T-helper 2 cell treated with Interferon-gamma antibody and Interleukin-4, amounts not matched to agents 5 μg/mL and 100 μg/mL, for 36 hours (primary cell): ENCODE data around the gene WASF2.

Source experiments
- DNase-seq: peaks from one replicate; pipeline ENCODE4 v3.0.0; 2021; ENCODE audit warnings: low spot score
- H3K27ac Mint-ChIP-seq: one replicate; pipeline ENCODE4 v1.8.0; 2021; ENCODE audit warnings: mild to moderate bottlenecking, mixed read lengths
- H3K27me3 Mint-ChIP-seq: one replicate; pipeline ENCODE4 v1.8.0; 2021; ENCODE audit warnings: low read depth, mixed read lengths
- H3K36me3 Mint-ChIP-seq: one replicate; pipeline ENCODE4 v1.8.0; 2021; ENCODE audit warnings: low read depth, mixed read lengths
- H3K4me1 Mint-ChIP-seq: one replicate; pipeline ENCODE4 v1.8.0; 2021; ENCODE audit warnings: low read depth, mixed read lengths
- H3K4me3 Mint-ChIP-seq: one replicate; pipeline ENCODE4 v1.8.0; 2022; ENCODE audit warnings: mild to moderate bottlenecking, moderate library complexity, mixed read lengths
- H3K9me3 Mint-ChIP-seq: one replicate; pipeline ENCODE4 v1.8.0; 2021; ENCODE audit warnings: mixed read lengths

The WASF2 gene

GRCh38 chr1:27526569-27527222 is 36.7 kb upstream of the WASF2 start:
- H3K27me3 Mint-ChIP-seq: no peaks in the 10 kb centered on the region
- H3K27ac Mint-ChIP-seq: peak overlapping the region; percentile 70
- peaks cover 52% of the 10 kb centered on the region for H3K4me1 Mint-ChIP-seq
- no peaks in the 10 kb centered on the region for H3K9me3 Mint-ChIP-seq
- H3K36me3 Mint-ChIP-seq: peaks cover 12% of the 10 kb centered on the region
- peak; percentile 55 for DNase-seq
- H3K4me3 Mint-ChIP-seq: peak overlapping the region; percentile 81

GRCh38 chr1:27525296-27526272 is 35.6 kb upstream of the WASF2 start:
- H3K4me1 Mint-ChIP-seq: peaks cover 61% of the 10 kb centered on the region
- H3K9me3 Mint-ChIP-seq: no peaks in the 10 kb centered on the region

DNA sequence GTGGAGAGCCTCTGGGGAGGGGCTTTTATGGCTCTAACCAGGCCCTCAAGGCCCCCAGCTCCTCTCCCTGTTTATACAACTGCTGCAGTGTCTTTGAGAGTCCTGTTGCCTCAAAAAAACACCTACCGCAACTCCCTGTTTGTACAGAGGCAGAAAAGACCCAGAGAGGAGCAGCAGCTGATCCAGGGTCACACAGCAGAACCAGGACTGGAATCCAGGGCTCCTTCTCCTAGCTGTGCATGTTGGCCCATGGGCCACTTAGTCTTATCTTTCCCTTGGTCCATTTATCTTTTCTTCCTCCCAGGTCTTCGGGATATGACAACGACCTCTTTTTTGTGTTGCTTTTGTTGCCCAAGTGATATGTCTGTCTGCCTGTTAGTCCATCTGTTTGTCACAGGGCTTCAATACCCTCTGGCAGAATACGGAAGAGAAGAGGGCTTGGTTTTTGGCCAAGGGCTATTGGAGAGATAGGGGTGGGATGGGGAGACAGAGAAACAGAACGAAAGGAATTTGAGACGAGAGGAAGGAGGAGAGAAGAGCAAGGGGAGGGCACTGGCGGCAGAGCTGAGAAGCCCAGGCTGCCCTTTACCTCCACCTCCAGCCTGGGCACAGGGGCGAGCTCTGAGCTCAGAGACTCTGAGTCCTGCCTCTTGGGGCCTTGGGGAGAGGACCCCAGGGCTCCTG is 33.5 kb upstream of the WASF2 start:
- Mint-ChIP-seq H3K36me3 (peaks cover 9% of the 10 kb centered on the region), H3K27ac (peak overlapping the region; percentile 98), H3K9me3 (no peaks in the 10 kb centered on the region), H3K4me3 (peak overlapping the region; percentile 95), H3K4me1 (peaks cover 64% of the 10 kb centered on the region), H3K27me3 (no peaks in the 10 kb centered on the region)
- DNase-seq: no peak

More at GRCh38 chr1:27525296-27526272, 35.6 kb upstream of the WASF2 start:
- H3K27ac Mint-ChIP-seq: peak overlapping the region; percentile 70
- H3K27me3 Mint-ChIP-seq: no peaks in the 10 kb centered on the region
- DNase-seq: peak; percentile 66
- peaks cover 12% of the 10 kb centered on the region for H3K36me3 Mint-ChIP-seq
- peak overlapping the region; percentile 81 for H3K4me3 Mint-ChIP-seq

DNA sequence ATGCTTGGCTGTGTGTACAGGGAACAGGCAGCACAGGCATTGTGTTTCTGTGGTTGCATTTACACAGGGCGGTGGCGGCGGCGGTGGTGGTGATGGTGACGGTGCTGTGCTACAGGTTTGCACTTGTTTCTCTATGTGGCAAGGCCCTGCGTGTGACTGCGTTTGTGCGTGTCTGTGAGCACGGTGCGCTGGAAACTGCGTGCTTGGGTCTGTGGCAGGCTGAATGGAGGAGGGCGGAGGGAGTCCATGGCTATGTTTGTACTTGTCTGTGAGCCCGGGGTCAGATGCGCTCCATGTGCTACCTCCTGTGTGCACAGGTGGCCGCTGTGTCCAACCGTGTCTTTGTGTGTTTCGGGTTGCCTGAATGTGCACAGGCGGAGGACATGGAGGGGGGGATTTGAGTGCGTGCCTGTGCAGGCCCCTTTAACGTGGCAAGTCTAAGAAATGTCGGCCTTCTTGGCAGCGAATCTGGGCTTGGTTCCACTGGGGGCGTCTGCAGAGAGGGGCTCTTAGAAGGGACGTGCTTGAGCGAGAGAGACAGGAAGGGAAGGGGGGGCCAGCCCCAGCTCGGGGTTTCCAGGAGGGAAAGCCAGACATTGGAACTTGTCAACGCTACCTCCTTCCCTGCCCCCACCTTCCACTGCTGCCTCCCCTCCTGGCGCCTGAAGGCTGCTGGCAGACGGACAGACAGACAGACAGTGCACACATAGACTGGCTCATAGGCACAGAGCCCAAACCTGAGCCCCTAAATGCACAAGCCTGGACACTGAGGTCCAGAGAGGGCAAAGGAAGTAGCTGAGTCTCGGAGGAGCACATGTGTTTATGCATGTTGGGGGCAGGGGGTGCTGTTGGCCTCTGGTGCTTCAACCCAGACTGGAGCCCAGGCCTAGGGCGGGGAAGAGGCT is 32.7 kb upstream of the WASF2 start:
- Mint-ChIP-seq H3K4me1 (peaks cover 66% of the 10 kb centered on the region), H3K36me3 (peaks cover 7% of the 10 kb centered on the region), H3K9me3 (no peaks in the 10 kb centered on the region), H3K27ac (peak overlapping the region; percentile 98), H3K27me3 (no peaks in the 10 kb centered on the region), H3K4me3 (peak overlapping the region; percentile 95)
- DNase-seq: peak; percentile 68

DNA sequence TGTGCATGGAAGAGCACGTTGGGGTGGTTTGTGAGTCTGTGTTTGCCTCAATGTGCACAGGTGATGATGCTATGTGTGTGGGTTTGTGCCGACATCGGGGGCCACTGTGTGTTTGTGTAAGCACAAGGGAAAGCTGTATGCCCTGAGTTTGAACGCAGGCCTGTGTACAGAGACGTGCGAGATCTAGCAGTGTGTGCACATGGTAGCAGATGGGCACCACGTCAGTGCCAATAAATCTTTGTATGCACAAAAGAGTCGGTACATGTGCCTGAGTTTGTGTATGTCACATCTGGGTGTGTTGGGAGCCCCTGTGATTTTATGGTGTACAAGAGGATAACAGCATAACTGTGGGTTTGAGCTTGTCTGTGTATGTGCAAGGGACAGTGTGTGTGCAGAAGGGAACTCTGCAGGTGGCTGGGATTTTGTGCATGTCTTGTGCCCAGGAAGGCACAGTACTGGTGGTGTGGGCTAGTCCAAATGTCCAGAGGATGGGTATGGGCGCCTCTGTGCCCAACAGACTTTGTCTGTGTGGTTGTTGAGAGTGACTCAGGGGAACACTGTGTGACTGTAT is 32.0 kb upstream of the WASF2 start:
- peaks cover 7% of the 10 kb centered on the region for H3K36me3 Mint-ChIP-seq
- no peak for DNase-seq
- H3K4me3 Mint-ChIP-seq: peak overlapping the region; percentile 95
- H3K27ac Mint-ChIP-seq: peak overlapping the region; percentile 98
- H3K4me1 Mint-ChIP-seq: peaks cover 69% of the 10 kb centered on the region
- H3K27me3 Mint-ChIP-seq: no peaks in the 10 kb centered on the region
- H3K9me3 Mint-ChIP-seq: no peaks in the 10 kb centered on the region

- H3K27ac Mint-ChIP-seq: peak overlapping the region; percentile 98
- H3K4me1 Mint-ChIP-seq: peaks cover 64% of the 10 kb centered on the region
- H3K4me3 Mint-ChIP-seq: peak overlapping the region; percentile 95
- H3K9me3 Mint-ChIP-seq: no peaks in the 10 kb centered on the region
- peak; percentile 29 for DNase-seq
- no peaks in the 10 kb centered on the region for H3K27me3 Mint-ChIP-seq
- H3K36me3 Mint-ChIP-seq: peaks cover 3% of the 10 kb centered on the region
These were observed 31.4 kb upstream of the WASF2 start for GRCh38 chr1:27521336-27521831.

- DNase-seq: no peak
- Mint-ChIP-seq H3K27ac (peak overlapping the region; percentile 50), H3K4me1 (peaks cover 58% of the 10 kb centered on the region), H3K27me3 (no peaks in the 10 kb centered on the region), H3K36me3 (no peaks in the 10 kb centered on the region), H3K9me3 (no peaks in the 10 kb centered on the region), H3K4me3 (peak overlapping the region; percentile 40)
These were observed 30.7 kb upstream of the WASF2 start for GRCh38 chr1:27520651-27521050.

DNA sequence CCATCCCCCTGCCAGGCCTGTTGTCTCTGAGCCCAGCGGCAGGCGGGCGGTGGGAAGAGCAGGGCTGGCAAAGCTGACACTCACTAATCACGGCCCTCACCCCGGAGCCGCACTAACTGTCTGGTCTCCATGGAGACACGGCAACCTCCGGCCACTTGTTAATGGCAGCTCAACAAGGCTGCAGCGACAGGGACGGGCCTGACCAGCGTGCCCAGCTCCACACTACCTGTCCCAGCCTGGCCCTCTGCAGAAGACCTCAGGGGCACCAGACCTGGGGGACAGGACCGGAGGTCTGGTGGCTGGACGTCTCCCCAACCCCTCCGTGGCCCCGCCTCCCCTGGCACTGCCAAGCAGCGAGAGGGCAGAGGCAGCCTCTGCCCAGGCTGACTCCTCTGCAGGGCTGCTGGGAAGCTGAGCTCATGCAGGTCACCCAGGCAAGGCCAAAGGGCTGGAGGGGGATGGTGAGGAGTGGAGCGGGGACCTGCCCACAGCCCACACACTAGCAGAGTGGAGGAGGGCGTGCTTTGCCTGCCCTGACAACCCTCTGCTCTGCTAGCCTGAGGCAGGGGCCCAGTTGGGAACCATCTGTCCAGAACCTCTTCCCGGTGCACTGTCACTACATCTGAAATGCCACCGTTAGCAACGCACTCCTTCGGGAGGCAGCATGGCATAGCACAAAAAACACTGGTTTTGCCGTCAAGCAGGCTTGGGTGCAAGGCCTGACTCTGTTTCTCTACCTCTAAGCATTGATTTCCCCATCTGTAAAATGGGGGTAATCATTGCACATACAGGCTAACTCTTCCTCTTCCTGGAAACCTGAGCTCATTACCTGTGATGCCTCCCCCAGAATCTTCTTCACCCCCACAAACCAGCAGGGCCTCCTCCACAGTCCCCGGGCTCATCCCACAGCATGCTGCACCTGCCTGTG is 29.6 kb upstream of the WASF2 start:
- no peaks in the 10 kb centered on the region for H3K27me3 Mint-ChIP-seq
- DNase-seq: no peak
- no peaks in the 10 kb centered on the region for H3K9me3 Mint-ChIP-seq
- H3K27ac Mint-ChIP-seq: no peak overlapping the region
- peaks cover 51% of the 10 kb centered on the region for H3K4me1 Mint-ChIP-seq
- no peak overlapping the region for H3K4me3 Mint-ChIP-seq
- no peaks in the 10 kb centered on the region for H3K36me3 Mint-ChIP-seq

- Mint-ChIP-seq H3K9me3 (no peaks in the 10 kb centered on the region), H3K36me3 (no peaks in the 10 kb centered on the region), H3K4me3 (no peak overlapping the region), H3K27me3 (no peaks in the 10 kb centered on the region), H3K27ac (no peak overlapping the region), H3K4me1 (peaks cover 43% of the 10 kb centered on the region)
- no peak for DNase-seq
These were observed 28.8 kb upstream of the WASF2 start for GRCh38 chr1:27518808-27519207.

DNA sequence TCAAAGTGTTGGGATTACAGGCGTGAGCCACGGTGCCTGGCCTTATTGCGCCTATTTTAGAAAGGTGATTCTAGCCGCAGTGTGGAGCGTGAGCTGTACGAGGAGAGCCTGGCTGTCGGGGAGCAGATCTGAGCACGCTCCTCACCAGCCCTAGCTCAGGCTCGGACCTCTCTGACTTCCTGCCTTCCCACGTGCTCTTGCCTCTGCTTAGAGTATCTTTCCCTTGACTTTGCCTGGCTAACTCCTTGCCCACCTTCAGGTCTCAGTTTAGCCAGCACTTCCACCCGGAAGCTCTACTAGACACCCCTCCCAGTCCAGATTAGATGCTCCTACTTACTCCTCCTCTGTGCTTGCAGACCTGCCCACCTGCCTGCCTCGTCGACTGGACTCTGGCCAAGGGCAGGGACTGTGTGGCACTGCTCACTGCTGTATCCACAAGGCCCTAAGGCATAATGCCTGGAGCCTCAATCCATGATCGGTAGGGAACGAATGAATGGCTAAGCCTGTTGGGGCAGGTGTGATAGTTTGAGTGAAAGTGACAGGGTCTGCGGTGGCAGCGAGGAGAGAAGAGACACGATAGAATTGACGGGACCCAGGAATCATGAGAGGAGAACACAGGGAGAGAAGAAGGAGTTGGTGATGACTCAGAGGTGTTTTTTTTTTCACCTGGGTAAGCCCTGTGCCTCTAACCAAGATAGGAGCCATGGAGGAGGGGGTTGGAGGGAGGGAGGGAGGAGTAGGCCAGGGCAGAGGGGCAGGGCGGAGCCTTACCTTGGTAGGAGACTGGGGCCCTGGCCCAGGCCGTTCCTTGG is 28.1 kb upstream of the WASF2 start:
- H3K36me3 Mint-ChIP-seq: no peaks in the 10 kb centered on the region
- no peak overlapping the region for H3K4me3 Mint-ChIP-seq
- no peaks in the 10 kb centered on the region for H3K9me3 Mint-ChIP-seq
- H3K27ac Mint-ChIP-seq: no peak overlapping the region
- peaks cover 41% of the 10 kb centered on the region for H3K4me1 Mint-ChIP-seq
- DNase-seq: no peak
- no peaks in the 10 kb centered on the region for H3K27me3 Mint-ChIP-seq

GRCh38 chr1:27517301-27517700 is 27.3 kb upstream of the WASF2 start:
- H3K9me3 Mint-ChIP-seq: no peaks in the 10 kb centered on the region
- DNase-seq: no peak
- no peaks in the 10 kb centered on the region for H3K36me3 Mint-ChIP-seq
- H3K27me3 Mint-ChIP-seq: no peaks in the 10 kb centered on the region
- no peak overlapping the region for H3K27ac Mint-ChIP-seq
- no peak overlapping the region for H3K4me3 Mint-ChIP-seq
- peaks cover 34% of the 10 kb centered on the region for H3K4me1 Mint-ChIP-seq
